ENCODE results near the gene CCDC187.

CCDC187 gene

GRCh38 chr9:136312436-136312835, 8.5 kb upstream of the CCDC187 start:
- no peak for DNase-seq (ENCODE audit: low read depth in 2 of 2)

GRCh38 chr9:136312009-136312375, 8.1 kb upstream of the CCDC187 start:
- no peak for DNase-seq (ENCODE audit: low read depth in 2 of 2)

- no peak for DNase-seq (ENCODE audit: low read depth in 2 of 2)
Measured at GRCh38 chr9:136311051-136312008, 7.4 kb upstream of the CCDC187 start.

- no peak for DNase-seq (ENCODE audit: low read depth in 2 of 2)
Measured at GRCh38 chr9:136310273-136311030, 6.6 kb upstream of the CCDC187 start.

- no peak for DNase-seq (ENCODE audit: low read depth in 2 of 2)
Measured at GRCh38 chr9:136309806-136310220, 5.9 kb upstream of the CCDC187 start.

- DNase-seq (ENCODE audit: low read depth in 2 of 2): no peak
Measured at GRCh38 chr9:136309101-136309801, 5.4 kb upstream of the CCDC187 start.

- no peak for DNase-seq (ENCODE audit: low read depth in 2 of 2)
Measured at GRCh38 chr9:136308702-136309053, 4.8 kb upstream of the CCDC187 start.

GRCh38 chr9:136308006-136308701, 4.3 kb upstream of the CCDC187 start:
- no peak for DNase-seq (ENCODE audit: low read depth in 2 of 2)

GRCh38 chr9:136307215-136307750, 3.4 kb upstream of the CCDC187 start:
- no peak for DNase-seq (ENCODE audit: low read depth in 2 of 2)

GRCh38 chr9:136306211-136307208, 2.6 kb upstream of the CCDC187 start:
- no peak for DNase-seq (ENCODE audit: low read depth in 2 of 2)

GRCh38 chr9:136305804-136306203, 1.9 kb upstream of the CCDC187 start:
- no peak for DNase-seq (ENCODE audit: low read depth in 2 of 2)

GRCh38 chr9:136304981-136305380, 1.1 kb upstream of the CCDC187 start:
- no peak for DNase-seq (ENCODE audit: low read depth in 2 of 2)

- no peak for DNase-seq (ENCODE audit: low read depth in 2 of 2)
Measured at GRCh38 chr9:136304456-136304855, 562 bp upstream of the CCDC187 start.

GRCh38 chr9:136303066-136303824, 649 bp downstream of the CCDC187 start:
- no peak for DNase-seq (ENCODE audit: low read depth in 2 of 2)

GRCh38 chr9:136302527-136302926, 1.4 kb downstream of the CCDC187 start:
- DNase-seq (ENCODE audit: low read depth in 2 of 2): no peak

- DNase-seq (ENCODE audit: low read depth in 2 of 2): no peak
Measured at GRCh38 chr9:136300866-136301265, 3.0 kb downstream of the CCDC187 start.

GRCh38 chr9:136300016-136300545, 3.8 kb downstream of the CCDC187 start:
- DNase-seq (ENCODE audit: low read depth in 2 of 2): no peak

GRCh38 chr9:136299541-136299940, 4.4 kb downstream of the CCDC187 start:
- no peak for DNase-seq (ENCODE audit: low read depth in 2 of 2)

- no peak for DNase-seq (ENCODE audit: low read depth in 2 of 2)
Measured at GRCh38 chr9:136299116-136299515, 4.8 kb downstream of the CCDC187 start.

Measured in fibroblast of skin of left biceps (primary cell).